DND-41 (cell line): Measurements from ENCODE around the gene MACROD1.

Experiments
- EZH2 ChIP-seq: IDR thresholded peaks from 3 replicates; pipeline ENCODE4 v1.6.1; 2012; ENCODE audit warnings: borderline replicate concordance, low read depth, mild to moderate bottlenecking, moderate library complexity, low read length, inconsistent platforms; ENCODE audit not compliant: severe bottlenecking
- TF ChIP-seq, protein P1 (sequence below): IDR thresholded peaks from 2 replicates; pipeline ENCODE4 v1.5.1; 2012; ENCODE audit warnings: borderline replicate concordance, low read length, moderate library complexity, mild to moderate bottlenecking; ENCODE audit not compliant: poor library complexity, severe bottlenecking; ENCODE audit errors: extremely low read depth

DNA sequence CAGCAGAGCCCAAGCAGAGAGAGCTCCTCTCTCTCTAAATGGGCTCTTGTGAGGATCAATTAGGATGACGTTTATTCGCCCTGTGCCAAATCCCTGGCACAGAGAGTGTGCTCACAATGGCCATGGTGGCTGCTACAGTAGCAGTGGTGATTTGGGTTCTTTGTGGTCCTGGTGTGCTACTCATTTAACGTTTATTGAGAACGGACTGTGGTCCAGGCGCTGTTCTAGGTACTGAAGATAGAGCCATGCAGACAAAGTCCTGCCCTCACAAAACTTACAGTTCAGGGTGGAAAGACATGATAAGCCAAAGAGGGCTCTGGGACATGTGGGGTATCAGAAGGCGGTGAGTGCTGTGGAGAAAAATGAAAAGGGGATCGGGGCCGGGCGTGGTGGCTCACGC lies 174.4 kb downstream of the MACROD1 start:
- TF ChIP-seq, protein P1, sequence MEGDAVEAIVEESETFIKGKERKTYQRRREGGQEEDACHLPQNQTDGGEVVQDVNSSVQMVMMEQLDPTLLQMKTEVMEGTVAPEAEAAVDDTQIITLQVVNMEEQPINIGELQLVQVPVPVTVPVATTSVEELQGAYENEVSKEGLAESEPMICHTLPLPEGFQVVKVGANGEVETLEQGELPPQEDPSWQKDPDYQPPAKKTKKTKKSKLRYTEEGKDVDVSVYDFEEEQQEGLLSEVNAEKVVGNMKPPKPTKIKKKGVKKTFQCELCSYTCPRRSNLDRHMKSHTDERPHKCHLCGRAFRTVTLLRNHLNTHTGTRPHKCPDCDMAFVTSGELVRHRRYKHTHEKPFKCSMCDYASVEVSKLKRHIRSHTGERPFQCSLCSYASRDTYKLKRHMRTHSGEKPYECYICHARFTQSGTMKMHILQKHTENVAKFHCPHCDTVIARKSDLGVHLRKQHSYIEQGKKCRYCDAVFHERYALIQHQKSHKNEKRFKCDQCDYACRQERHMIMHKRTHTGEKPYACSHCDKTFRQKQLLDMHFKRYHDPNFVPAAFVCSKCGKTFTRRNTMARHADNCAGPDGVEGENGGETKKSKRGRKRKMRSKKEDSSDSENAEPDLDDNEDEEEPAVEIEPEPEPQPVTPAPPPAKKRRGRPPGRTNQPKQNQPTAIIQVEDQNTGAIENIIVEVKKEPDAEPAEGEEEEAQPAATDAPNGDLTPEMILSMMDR = no peak
- no peak for TF ChIP-seq EZH2
